ENCODE data around the gene GNAO1. TPM values are rescaled to one million over a fixed set of nuclear protein-coding genes. Genes with fewer than 3 reads are reported as not detected.

The GNAO1 gene
- polyA plus RNA-seq, 1 of the 3 experiments (the other 2 are of a cell fraction), result 0.30 TPM

DNA sequence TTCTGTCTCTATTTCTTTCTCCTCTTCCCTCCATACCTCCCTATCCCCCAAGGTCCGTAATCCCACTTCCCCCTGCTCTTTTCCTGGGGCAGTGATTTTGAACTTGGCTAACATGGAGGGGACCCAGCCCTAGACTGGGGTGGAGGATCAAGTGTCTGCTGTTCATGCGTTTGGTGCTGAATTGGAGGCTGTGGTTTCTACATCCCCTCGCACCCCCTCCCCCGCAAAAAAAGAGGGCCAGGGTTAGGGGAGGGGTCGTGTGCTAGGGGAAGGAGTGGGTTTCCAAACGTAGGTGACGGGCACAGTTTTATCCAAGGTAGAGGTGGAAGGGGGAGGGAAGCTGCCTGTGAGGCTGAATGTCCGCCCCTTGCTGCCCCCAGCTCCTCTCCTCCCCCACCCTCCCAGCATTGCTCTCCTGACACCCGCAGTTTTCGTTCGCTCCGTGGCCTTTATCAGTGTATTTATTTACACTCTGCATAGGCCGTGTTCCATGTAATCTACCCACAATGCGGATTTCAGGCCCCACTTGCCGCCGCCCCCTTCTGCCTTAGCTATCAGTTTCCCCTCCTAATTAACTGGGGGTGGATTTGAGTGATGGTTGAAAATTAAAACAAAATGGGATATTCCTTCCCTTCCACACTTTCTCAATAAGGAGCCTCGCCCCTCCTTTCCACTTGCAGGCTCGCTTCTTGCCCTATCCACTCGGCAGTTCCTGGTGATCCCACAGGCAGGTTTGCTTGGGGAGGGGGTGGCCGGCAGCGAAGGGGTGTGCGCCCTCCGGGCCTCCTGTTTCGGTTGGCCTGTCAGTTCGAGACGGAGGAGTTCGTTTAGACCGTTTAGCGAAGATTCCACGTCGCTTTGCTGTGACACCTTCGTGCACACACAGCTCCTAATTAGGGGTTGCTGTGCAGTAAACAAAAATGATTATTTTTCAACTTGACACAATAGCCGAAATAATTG, 2.0 kb downstream of the GNAO1 start:
- Histone ChIP-seq H3F3A (replicated peaks; ENCODE audit: insufficient read depth) (peaks cover 3% of the 10 kb centered on the region), H3K36me3 (replicated peaks in 1 of 2; ENCODE audit: control insufficient read depth in 1 of 2, insufficient read depth in 2 of 2, low read length in 1 of 2) (no peaks in the 10 kb centered on the region), H3K4me2 (0 out of 2 replicates have a peak overlapping the region, but pooled peaks have one; percentile 27), H2AFZ (ENCODE audit: low read depth) (no peak overlapping the region), H3K9me2 (no peaks in the 10 kb centered on the region), H3K9ac (no peak overlapping the region), H3K4me3 (ENCODE audit: low read depth in 2 of 2, low read length in 1 of 2) (peak overlapping the region; percentile 9 to 55; a peak in 2 of 4 replicates), H3K4me1 (ENCODE audit: control insufficient read depth in 1 of 2, insufficient read depth in 2 of 2, low read depth in 1 of 2, low read length in 1 of 2) (peaks cover 0 to 15% of the 10 kb centered on the region in 2 experiments; a peak in 2 of 4 replicates), H3K27me3 (ENCODE audit: insufficient read depth) (peaks cover 46% of the 10 kb centered on the region), H3K27ac (ENCODE audit: low read depth in 2 of 2, low read length in 1 of 2) (peak overlapping the region in 1 of 2 experiments; percentile 93; a peak in 2 of 4 replicates), H3K9me3 (no peaks in the 10 kb centered on the region), H3K79me2 (ENCODE audit: insufficient read depth) (no peaks in the 10 kb centered on the region), H4K20me1 (ENCODE audit: insufficient read depth) (no peaks in the 10 kb centered on the region)
- no peak for TF ChIP-seq FOXJ3 (CRISPR knock-in tag; IDR thresholded peaks at IDR 0.05)
- TF ChIP-seq GABPA (IDR thresholded peaks at IDR 0.05; ENCODE audit: low read depth), result no peak
- TF ChIP-seq RCOR1 (IDR thresholded peaks at IDR 0.05; ENCODE audit: low read length), result no peak
- TF ChIP-seq SIN3A (IDR thresholded peaks at IDR 0.05; ENCODE audit: borderline replicate concordance, low read depth, low read length), result no peak
- TF ChIP-seq, protein P1, sequence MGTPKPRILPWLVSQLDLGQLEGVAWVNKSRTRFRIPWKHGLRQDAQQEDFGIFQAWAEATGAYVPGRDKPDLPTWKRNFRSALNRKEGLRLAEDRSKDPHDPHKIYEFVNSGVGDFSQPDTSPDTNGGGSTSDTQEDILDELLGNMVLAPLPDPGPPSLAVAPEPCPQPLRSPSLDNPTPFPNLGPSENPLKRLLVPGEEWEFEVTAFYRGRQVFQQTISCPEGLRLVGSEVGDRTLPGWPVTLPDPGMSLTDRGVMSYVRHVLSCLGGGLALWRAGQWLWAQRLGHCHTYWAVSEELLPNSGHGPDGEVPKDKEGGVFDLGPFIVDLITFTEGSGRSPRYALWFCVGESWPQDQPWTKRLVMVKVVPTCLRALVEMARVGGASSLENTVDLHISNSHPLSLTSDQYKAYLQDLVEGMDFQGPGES (IDR thresholded peaks at IDR 0.05; ENCODE audit: low read depth, low read length), result no peak
- TF ChIP-seq, protein P2, sequence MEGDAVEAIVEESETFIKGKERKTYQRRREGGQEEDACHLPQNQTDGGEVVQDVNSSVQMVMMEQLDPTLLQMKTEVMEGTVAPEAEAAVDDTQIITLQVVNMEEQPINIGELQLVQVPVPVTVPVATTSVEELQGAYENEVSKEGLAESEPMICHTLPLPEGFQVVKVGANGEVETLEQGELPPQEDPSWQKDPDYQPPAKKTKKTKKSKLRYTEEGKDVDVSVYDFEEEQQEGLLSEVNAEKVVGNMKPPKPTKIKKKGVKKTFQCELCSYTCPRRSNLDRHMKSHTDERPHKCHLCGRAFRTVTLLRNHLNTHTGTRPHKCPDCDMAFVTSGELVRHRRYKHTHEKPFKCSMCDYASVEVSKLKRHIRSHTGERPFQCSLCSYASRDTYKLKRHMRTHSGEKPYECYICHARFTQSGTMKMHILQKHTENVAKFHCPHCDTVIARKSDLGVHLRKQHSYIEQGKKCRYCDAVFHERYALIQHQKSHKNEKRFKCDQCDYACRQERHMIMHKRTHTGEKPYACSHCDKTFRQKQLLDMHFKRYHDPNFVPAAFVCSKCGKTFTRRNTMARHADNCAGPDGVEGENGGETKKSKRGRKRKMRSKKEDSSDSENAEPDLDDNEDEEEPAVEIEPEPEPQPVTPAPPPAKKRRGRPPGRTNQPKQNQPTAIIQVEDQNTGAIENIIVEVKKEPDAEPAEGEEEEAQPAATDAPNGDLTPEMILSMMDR (IDR thresholded peaks at IDR 0.05), result no peak
- TF ChIP-seq, protein P3, sequence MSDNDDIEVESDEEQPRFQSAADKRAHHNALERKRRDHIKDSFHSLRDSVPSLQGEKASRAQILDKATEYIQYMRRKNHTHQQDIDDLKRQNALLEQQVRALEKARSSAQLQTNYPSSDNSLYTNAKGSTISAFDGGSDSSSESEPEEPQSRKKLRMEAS (IDR thresholded peaks at IDR 0.05; ENCODE audit: low read depth), result no peak
- TF ChIP-seq RAD21 (IDR thresholded peaks at IDR 0.05; ENCODE audit: low read length), result no peak
- no peak for TF ChIP-seq EP300 (IDR thresholded peaks at IDR 0.05; ENCODE audit: borderline replicate concordance in 1 of 2, low read depth in 1 of 2, low read length in 1 of 2)
- TF ChIP-seq, protein P4, sequence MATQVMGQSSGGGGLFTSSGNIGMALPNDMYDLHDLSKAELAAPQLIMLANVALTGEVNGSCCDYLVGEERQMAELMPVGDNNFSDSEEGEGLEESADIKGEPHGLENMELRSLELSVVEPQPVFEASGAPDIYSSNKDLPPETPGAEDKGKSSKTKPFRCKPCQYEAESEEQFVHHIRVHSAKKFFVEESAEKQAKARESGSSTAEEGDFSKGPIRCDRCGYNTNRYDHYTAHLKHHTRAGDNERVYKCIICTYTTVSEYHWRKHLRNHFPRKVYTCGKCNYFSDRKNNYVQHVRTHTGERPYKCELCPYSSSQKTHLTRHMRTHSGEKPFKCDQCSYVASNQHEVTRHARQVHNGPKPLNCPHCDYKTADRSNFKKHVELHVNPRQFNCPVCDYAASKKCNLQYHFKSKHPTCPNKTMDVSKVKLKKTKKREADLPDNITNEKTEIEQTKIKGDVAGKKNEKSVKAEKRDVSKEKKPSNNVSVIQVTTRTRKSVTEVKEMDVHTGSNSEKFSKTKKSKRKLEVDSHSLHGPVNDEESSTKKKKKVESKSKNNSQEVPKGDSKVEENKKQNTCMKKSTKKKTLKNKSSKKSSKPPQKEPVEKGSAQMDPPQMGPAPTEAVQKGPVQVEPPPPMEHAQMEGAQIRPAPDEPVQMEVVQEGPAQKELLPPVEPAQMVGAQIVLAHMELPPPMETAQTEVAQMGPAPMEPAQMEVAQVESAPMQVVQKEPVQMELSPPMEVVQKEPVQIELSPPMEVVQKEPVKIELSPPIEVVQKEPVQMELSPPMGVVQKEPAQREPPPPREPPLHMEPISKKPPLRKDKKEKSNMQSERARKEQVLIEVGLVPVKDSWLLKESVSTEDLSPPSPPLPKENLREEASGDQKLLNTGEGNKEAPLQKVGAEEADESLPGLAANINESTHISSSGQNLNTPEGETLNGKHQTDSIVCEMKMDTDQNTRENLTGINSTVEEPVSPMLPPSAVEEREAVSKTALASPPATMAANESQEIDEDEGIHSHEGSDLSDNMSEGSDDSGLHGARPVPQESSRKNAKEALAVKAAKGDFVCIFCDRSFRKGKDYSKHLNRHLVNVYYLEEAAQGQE (IDR thresholded peaks at IDR 0.05; ENCODE audit: low read depth, low read length), result peak; percentile 79
- TF ChIP-seq MXI1 (IDR thresholded peaks at IDR 0.05; ENCODE audit: low read depth, low read length), result 0 out of 2 replicates have a peak, but pooled peaks have one; percentile 6
- no peak for TF ChIP-seq MEF2A (IDR thresholded peaks at IDR 0.05; ENCODE audit: borderline replicate concordance, low read depth)
- no peak for TF ChIP-seq GATA2 (CRISPR knock-in tag; IDR thresholded peaks at IDR 0.05)
- TF ChIP-seq NFIC (IDR thresholded peaks at IDR 0.05; ENCODE audit: borderline replicate concordance), result no peak
- TF ChIP-seq FOXM1 (IDR thresholded peaks at IDR 0.05; ENCODE audit: low read depth), result no peak
- TF ChIP-seq EZH2phosphoT487 (IDR thresholded peaks at IDR 0.05; ENCODE audit: borderline replicate concordance, low read depth), result no peak
- WGBS (ENCODE audit: low lambda C conversion rate), result 26% methylated on average over 33 of the region's 33 CpGs
- POLR2A ChIA-PET, result interaction anchor here (0.8 to 2.0 kb wide), 3 partner anchors 53 to 146 kb away, joined by 3 to 4 read pairs (median 4); no protein-coding TSS in a partner anchor
- CTCF ChIA-PET, result interaction anchor here (0.7 to 3.3 kb wide), 11 partner anchors 29 to 245 kb away, joined by 3 to 26 read pairs (median 4); no protein-coding TSS in a partner anchor
- peak; percentile 28 for DNase-seq
